IPS-20b (cell line): ENCODE results near the gene FAM234A.

Experiments used
- H3K27ac ChIP-seq: one replicate; pipeline ENCODE4 v1.5.1; 2013; ENCODE audit warnings: low read length
- H3K27me3 ChIP-seq: 2 replicates; pipeline ENCODE4 v1.6.1; 2013; ENCODE audit warnings: mild to moderate bottlenecking, low read length, inconsistent platforms; ENCODE audit not compliant: insufficient read depth
- H3K36me3 ChIP-seq: 2 replicates; pipeline ENCODE4 v1.6.1; 2013; ENCODE audit warnings: low read depth, mild to moderate bottlenecking, inconsistent platforms, low read length, moderate library complexity; ENCODE audit not compliant: insufficient read depth
- H3K4me1 ChIP-seq: 2 replicates; pipeline ENCODE4 v1.6.1; 2013; ENCODE audit warnings: mild to moderate bottlenecking, control low read depth, inconsistent platforms, low read length, moderate library complexity; ENCODE audit not compliant: insufficient read depth
- H3K4me3 ChIP-seq: 2 replicates; pipeline ENCODE4 v1.5.1; 2013; ENCODE audit warnings: mild to moderate bottlenecking, low read length, inconsistent platforms
- H3K9ac ChIP-seq: 2 replicates; pipeline ENCODE4 v1.6.1; 2013; ENCODE audit warnings: low read depth, mild to moderate bottlenecking, inconsistent platforms, low read length, moderate library complexity
- H3K9me3 ChIP-seq: 2 replicates; pipeline ENCODE4 v1.6.1; 2013; ENCODE audit warnings: mild to moderate bottlenecking, low read depth, low read length, inconsistent platforms; ENCODE audit not compliant: insufficient read depth

The FAM234A gene

GRCh38 chr16:287298-287811 lies 52.7 kb downstream of the FAM234A start:
- Histone ChIP-seq H3K36me3 (peaks cover 43% of the 10 kb centered on the region), H3K27ac (no peak overlapping the region), H3K9ac (no peak overlapping the region), H3K9me3 (no peaks in the 10 kb centered on the region), H3K27me3 (no peaks in the 10 kb centered on the region), H3K4me3 (no peak overlapping the region), H3K4me1 (no peaks in the 10 kb centered on the region)

GRCh38 chr16:287981-288920 lies 53.6 kb downstream of the FAM234A start:
- Histone ChIP-seq H3K9ac (no peak overlapping the region), H3K4me3 (no peak overlapping the region), H3K9me3 (no peaks in the 10 kb centered on the region), H3K27me3 (no peaks in the 10 kb centered on the region), H3K27ac (no peak overlapping the region), H3K4me1 (no peaks in the 10 kb centered on the region), H3K36me3 (peaks cover 48% of the 10 kb centered on the region)

- Histone ChIP-seq H3K4me3 (no peak overlapping the region), H3K27ac (no peak overlapping the region), H3K27me3 (no peaks in the 10 kb centered on the region), H3K4me1 (no peaks in the 10 kb centered on the region), H3K9me3 (no peaks in the 10 kb centered on the region), H3K36me3 (peaks cover 53% of the 10 kb centered on the region), H3K9ac (no peak overlapping the region)
Observed at GRCh38 chr16:289395-289997, 54.9 kb downstream of the FAM234A start.

GRCh38 chr16:290015-290680 lies 55.5 kb downstream of the FAM234A start:
- Histone ChIP-seq H3K9me3 (no peaks in the 10 kb centered on the region), H3K27ac (no peak overlapping the region), H3K36me3 (peaks cover 53% of the 10 kb centered on the region), H3K27me3 (no peaks in the 10 kb centered on the region), H3K9ac (no peak overlapping the region), H3K4me1 (no peaks in the 10 kb centered on the region), H3K4me3 (no peak overlapping the region)

GRCh38 chr16:290681-291405 lies 56.2 kb downstream of the FAM234A start:
- Histone ChIP-seq H3K4me3 (no peak overlapping the region), H3K27me3 (no peaks in the 10 kb centered on the region), H3K9ac (no peak overlapping the region), H3K27ac (no peak overlapping the region), H3K4me1 (no peaks in the 10 kb centered on the region), H3K36me3 (peaks cover 53% of the 10 kb centered on the region), H3K9me3 (no peaks in the 10 kb centered on the region)

GRCh38 chr16:291539-291938 lies 56.9 kb downstream of the FAM234A start:
- H3K9ac ChIP-seq, result no peak overlapping the region
- H3K27ac ChIP-seq, result no peak overlapping the region
- H3K9me3 ChIP-seq, result no peaks in the 10 kb centered on the region
- H3K27me3 ChIP-seq, result no peaks in the 10 kb centered on the region
- H3K36me3 ChIP-seq, result peaks cover 50% of the 10 kb centered on the region
- no peak overlapping the region for H3K4me3 ChIP-seq
- no peaks in the 10 kb centered on the region for H3K4me1 ChIP-seq

- H3K36me3 ChIP-seq, result peaks cover 40% of the 10 kb centered on the region
- no peaks in the 10 kb centered on the region for H3K4me1 ChIP-seq
- no peak overlapping the region for H3K27ac ChIP-seq
- H3K27me3 ChIP-seq, result no peaks in the 10 kb centered on the region
- no peak overlapping the region for H3K4me3 ChIP-seq
- H3K9ac ChIP-seq, result no peak overlapping the region
- H3K9me3 ChIP-seq, result no peaks in the 10 kb centered on the region
Observed at GRCh38 chr16:293043-293775, 58.6 kb downstream of the FAM234A start.

- Histone ChIP-seq H3K4me1 (no peaks in the 10 kb centered on the region), H3K27me3 (no peaks in the 10 kb centered on the region), H3K9ac (no peak overlapping the region), H3K9me3 (no peaks in the 10 kb centered on the region), H3K4me3 (no peak overlapping the region), H3K36me3 (peaks cover 20% of the 10 kb centered on the region), H3K27ac (no peak overlapping the region)
Observed at GRCh38 chr16:296276-296675, 61.7 kb downstream of the FAM234A start.

GRCh38 chr16:296806-297510 lies 62.3 kb downstream of the FAM234A start:
- Histone ChIP-seq H3K9me3 (no peaks in the 10 kb centered on the region), H3K4me1 (no peaks in the 10 kb centered on the region), H3K27ac (no peak overlapping the region), H3K36me3 (peaks cover 23% of the 10 kb centered on the region), H3K4me3 (no peak overlapping the region), H3K27me3 (no peaks in the 10 kb centered on the region), H3K9ac (no peak overlapping the region)

- no peak overlapping the region for H3K4me3 ChIP-seq
- no peaks in the 10 kb centered on the region for H3K4me1 ChIP-seq
Observed at GRCh38 chr16:297832-298231, 63.2 kb downstream of the FAM234A start.

More at GRCh38 chr16:297832-298231, 63.2 kb downstream of the FAM234A start:
- H3K27ac ChIP-seq, result no peak overlapping the region
- H3K9me3 ChIP-seq, result no peaks in the 10 kb centered on the region
- H3K27me3 ChIP-seq, result no peaks in the 10 kb centered on the region
- H3K36me3 ChIP-seq, result peaks cover 24% of the 10 kb centered on the region
- no peak overlapping the region for H3K9ac ChIP-seq
